GM19239 (cell line): ENCODE measurements around the gene TRIM5.
"Not testable (repeated sequence)": the region's sequence is repeated elsewhere in the genome, so short reads cannot be mapped to it uniquely, and the experiment has no call there.

Experiments used
- DNase-seq: peaks from one replicate; pipeline ENCODE4 v3.0.0; 2011; ENCODE audit warnings: low spot score; ENCODE audit not compliant: insufficient read length
- FAIRE-seq: peaks from 2 replicates; lab custom pipeline; 2011; peaks lifted over from hg19 to GRCh38; lab: Jason Lieb, UNC

The TRIM5 gene, protein sequence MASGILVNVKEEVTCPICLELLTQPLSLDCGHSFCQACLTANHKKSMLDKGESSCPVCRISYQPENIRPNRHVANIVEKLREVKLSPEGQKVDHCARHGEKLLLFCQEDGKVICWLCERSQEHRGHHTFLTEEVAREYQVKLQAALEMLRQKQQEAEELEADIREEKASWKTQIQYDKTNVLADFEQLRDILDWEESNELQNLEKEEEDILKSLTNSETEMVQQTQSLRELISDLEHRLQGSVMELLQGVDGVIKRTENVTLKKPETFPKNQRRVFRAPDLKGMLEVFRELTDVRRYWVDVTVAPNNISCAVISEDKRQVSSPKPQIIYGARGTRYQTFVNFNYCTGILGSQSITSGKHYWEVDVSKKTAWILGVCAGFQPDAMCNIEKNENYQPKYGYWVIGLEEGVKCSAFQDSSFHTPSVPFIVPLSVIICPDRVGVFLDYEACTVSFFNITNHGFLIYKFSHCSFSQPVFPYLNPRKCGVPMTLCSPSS

GRCh38 chr11:5684646-5685362 is at the start of gene TRIM5:
Gene TRIM5, minus strand, starts transcription at chr11:5685074. Its CDS starts 4,897 bp downstream, at chr11:5680177.
- FAIRE-seq (peak; percentile 98), DNase-seq (peak; percentile 79)

DNA sequence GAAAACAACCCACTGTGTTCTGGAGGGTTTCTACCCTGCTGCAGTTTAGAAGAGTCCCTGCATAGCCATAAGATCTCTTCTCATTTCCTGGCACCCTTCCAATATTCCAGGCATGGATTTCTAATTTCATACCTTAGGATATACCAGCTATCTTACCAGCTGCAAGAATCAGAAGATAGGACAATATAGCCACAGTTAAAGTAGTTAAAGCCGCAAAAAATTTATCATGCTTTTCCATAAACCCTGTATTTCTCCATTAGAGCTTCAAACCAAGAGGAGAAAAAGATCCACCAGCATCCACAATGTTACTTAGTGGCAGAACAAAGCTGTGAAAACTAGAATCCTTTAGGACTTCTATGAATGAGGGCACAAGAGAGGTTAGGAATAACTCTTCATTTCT is 42.8 kb upstream of the TRIM5 start:
- FAIRE-seq, result no peak
- no peak for DNase-seq

DNA sequence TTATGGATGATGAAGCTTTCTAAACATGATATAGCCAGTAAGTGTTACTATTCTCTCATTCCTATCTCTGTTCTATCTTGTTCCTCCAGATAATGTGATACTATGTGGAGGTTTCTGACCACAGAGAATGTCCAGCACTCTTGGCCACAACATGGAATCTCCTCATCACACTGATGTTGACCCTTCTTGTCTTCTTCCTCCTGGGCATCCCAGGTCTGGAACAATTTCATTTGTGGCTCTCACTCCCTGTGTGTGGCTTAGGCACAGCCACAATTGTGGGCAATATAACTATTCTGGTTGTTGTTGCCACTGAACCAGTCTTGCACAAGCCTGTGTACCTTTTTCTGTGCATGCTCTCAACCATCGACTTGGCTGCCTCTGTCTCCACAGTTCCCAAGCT is 41.5 kb upstream of the TRIM5 start:
- FAIRE-seq (no peak), DNase-seq (no peak)

- DNase-seq (no peak), FAIRE-seq (no peak)
Observed at GRCh38 chr11:5722622-5723021, 37.7 kb upstream of the TRIM5 start.

GRCh38 chr11:5719703-5720495 is 35.0 kb upstream of the TRIM5 start:
- no peak for FAIRE-seq

GRCh38 chr11:5716518-5716917 is 31.6 kb upstream of the TRIM5 start:
- not testable (repeated sequence) for FAIRE-seq

More at GRCh38 chr11:5719703-5720495, 35.0 kb upstream of the TRIM5 start:
- no peak for DNase-seq

DNA sequence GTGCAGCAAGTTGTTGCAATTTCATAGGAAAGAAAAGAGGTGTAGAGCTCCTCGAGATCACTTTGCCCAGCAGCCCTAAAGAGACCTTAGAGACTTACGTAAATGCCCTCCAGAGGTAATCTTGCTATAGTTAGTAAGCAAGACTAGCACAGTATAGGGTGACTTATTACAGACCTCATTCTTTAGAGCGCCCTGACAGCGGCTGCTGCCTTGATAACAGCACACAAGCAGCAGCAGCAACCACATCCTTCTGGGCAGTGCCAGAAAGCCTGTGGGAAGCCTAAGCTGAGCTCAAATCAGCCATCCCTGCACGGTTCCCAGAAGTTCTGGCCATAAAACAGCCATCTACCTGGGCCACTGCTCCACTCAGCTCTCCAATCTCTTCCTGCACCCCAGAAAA is 28.8 kb upstream of the TRIM5 start:
- FAIRE-seq (no peak), DNase-seq (no peak)

More at GRCh38 chr11:5716518-5716917, 31.6 kb upstream of the TRIM5 start:
- not testable (repeated sequence) for DNase-seq

GRCh38 chr11:5712507-5712906 is 27.6 kb upstream of the TRIM5 start:
- FAIRE-seq (peak; percentile 68), DNase-seq (no peak)

DNA sequence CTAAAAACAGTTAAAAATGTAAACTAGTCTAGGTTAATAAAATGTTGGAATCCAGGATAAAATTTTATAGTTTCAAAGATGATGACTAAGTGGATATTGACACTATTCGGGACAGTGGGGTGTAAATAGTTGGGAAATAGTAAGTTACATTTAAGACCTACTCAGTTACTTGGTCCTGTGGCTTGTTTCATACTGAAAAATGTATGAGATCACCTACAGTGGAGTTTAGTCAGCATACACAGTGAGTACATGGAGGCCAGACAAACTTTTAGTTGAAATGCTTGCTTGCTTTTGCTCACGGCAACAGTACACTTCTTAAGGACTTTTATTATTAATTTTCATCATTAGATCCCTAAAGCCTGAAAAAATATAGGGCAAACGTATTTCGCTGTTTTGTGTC is 20.8 kb upstream of the TRIM5 start:
- DNase-seq (no peak), FAIRE-seq (peak; percentile 78)

DNA sequence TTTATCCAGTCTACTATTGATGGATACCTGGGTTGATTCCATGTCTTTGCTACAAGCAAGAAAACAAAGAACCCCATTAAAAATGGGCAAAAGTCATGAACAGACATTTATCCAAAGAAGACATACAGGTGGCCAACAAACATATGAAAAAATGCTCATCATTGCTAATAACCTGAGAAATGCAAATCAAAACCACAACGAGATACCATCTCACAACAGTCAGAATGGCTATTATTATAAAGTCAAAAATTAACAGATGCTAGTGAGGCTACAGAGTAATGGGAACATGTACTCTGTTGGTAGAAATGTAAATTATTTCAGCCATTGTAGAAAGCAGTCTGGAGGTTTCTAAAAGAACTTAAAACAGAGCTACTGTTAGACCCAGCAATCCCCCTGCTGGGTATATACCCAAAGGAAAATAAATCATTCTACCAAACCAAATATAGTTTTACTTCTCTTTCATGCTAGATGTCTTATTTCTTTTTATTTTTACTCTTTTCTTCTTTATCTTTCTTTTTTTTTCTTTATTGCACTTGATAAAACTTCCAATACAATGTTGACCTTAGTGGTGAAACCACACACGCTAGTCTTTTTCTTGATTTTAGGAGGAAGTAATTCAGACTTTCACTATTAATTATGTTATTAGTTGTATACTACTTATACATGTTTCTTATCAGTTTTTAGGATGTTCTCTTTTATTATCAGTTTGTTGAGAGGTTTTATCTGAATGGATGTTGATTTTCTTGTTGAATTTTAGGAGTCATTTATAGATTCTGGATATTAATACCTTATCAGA is 19.1 kb upstream of the TRIM5 start:
- peak; percentile 39 for FAIRE-seq
- DNase-seq, result no peak

DNA sequence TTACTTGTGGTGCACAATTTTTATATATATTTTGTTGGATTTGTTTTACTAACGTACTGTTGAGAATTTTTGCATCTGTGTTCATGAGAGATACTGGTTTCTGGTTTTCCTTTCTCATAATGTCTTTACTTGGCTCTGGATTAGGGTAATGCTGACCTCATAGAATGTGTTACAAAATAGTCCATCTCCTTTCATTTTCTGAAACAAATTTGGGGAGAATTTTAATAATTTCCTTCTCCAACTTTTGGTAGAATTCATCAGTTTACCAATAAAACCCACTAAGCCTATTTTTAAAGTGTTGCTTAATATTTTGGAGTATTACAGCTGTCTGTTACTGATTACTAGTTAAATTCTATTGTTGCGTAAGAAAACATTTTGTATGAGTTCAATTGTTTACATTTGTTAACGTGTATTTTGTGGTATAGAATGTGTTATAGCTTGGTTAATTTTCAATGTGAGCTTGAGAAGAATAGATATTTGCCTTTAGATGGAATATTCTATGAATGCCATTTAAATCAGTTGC is 16.2 kb upstream of the TRIM5 start:
- DNase-seq (no peak), FAIRE-seq (peak; percentile 60)

DNA sequence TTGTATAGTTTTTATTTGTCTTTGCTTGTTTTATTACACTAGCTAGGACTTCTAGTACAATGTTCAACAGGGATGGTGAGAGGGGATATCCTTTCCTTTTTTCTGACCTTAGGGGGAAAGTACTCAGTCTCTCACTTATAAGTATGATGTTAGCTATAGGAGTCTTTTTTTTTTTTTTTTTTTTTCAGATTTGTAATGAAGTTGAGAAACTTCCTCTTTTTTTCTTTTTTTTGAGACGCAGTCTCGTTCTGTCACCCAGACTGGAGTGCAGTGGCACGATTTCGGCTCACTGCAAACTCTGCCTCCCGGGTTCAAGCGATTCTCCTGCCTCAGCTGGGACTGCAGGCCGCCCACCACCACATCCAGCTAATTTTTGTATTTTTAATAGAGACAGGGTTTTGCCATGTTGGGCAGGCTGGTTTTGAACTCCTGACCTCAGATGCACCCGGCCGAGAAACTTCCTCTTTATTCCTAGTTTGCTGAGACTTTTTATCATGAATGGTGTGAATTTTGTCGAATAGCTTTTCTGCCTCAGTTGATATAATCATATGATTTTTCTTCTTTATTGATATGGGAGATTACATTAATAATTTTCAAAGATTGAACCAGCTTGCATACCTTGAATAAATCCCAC is 15.7 kb upstream of the TRIM5 start:
- FAIRE-seq (no peak), DNase-seq (no peak)

DNA sequence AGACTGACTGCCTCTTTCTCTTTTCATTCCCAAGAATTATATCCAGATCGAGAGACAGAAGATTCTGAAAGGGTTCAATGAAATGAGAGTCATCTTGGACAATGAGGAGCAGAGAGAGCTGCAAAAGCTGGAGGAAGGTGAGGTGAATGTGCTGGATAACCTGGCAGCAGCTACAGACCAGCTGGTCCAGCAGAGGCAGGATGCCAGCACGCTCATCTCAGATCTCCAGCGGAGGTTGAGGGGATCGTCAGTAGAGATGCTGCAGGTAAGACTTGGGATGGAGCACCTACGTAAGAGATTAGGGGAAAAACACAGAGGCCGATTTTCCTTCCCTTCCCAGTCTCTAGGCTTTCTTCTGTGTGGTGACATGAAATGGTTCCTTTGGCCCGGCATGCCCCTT is 13.4 kb upstream of the TRIM5 start:
- no peak for DNase-seq
- FAIRE-seq, result no peak

GRCh38 chr11:5696210-5696609 is 11.3 kb upstream of the TRIM5 start:
- DNase-seq (no peak), FAIRE-seq (no peak)

GRCh38 chr11:5695580-5695979 is 10.7 kb upstream of the TRIM5 start:
- no peak for FAIRE-seq
- DNase-seq, result no peak

- no peak for DNase-seq
- no peak for FAIRE-seq
Observed at GRCh38 chr11:5694642-5695041, 9.8 kb upstream of the TRIM5 start.

- FAIRE-seq, result peak; percentile 33
- DNase-seq, result no peak
Observed at GRCh38 chr11:5691964-5692361, 7.1 kb upstream of the TRIM5 start.

DNA sequence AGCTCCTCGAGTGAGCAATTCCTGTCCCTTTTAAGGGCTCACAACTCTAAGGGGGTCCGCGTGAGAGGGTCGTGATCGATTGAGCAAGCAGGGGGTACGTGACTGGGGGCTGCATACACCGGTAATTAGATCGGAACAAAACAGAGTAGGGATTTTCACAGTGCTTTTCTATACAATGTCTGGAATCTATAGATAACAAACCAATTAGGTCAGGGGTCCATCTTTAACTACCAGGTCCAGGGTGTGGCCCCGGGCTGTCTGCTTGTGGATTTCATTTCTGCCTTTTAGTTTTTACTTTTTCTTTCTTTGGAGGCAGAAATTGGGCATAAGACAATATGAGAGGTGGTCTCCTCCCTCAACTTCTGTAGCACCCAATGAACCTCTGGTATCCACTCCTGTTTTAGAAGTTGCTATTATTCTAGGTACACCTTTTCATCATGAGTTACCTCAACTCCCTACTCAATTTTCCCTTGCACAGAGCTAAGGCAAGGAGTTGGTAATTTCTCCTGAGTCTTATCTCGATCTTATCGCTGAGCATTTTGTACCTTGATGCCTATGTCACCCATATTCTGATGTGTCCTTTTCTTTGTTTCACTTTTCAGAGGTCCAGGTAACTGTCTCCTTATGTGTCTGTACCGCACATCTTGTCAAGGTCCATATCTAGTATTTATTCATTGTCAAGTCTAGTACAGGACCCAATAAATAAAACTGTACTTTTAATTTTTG is 6.5 kb upstream of the TRIM5 start:
- not testable (repeated sequence) for DNase-seq, FAIRE-seq
